ENCODE data around the gene STARD3. TPM values are rescaled to one million over a fixed set of nuclear protein-coding genes. Genes with fewer than 3 reads are reported as not detected.
A peak's percentile ranks its signal among the peaks of the same experiment; 100 is the strongest.

Gene STARD3
- total and polyA plus RNA-seq, 2 of the 13 experiments (the other 11 are each of a cell fraction or from before 2014, with no cell fraction given), result 34.6 to 100 TPM

DNA sequence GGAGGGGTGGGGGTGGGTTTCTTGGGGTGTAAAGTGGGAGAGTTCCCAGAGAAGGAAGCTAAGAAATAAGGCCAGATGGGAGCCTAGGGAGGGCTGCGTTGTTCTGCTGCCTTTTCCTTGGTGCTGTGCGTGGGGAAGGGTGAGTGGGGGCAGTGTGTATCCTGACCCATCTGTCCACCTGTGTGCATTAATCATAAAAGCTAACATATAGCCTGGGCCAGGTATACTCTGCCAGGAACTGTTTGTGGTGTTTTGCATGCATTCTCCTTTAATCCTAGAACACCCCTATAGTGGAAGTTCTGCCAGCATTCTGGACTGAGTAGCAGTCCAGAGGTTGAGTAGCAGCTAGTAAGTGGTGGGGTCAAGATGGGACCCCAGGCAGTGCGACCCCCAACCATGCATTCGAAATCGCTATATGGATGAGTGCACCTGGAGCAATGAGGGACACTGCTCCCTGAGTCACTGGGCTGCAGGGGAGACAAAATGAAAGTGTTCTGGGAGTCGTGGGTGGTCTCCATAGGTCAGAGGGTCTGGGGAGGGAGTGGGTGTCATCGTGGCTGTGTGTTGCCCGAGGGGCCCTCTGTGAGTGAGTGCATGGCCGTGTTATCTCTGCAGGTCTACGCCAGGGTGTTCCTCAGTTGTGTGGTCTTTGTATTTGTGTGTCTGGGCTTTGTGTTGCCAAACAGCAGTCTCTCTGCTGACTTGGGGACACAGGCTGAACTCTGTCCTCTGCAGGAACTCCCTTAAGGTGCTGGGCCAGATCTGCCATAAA lies 64.3 kb downstream of the STARD3 start (continued):
- TF ChIP-seq ZNF142 (CRISPR knock-in tag; IDR thresholded peaks at IDR 0.05) (no peak), BCL6 (CRISPR knock-in tag; IDR thresholded peaks at IDR 0.05) (no peak), ONECUT2 (CRISPR knock-in tag; IDR thresholded peaks at IDR 0.05) (no peak), NRL (CRISPR knock-in tag; IDR thresholded peaks at IDR 0.05; ENCODE audit: borderline replicate concordance) (peak; percentile 69; the same call in 1 of the 2 replicates), NR1H2 (CRISPR knock-in tag; IDR thresholded peaks at IDR 0.05; ENCODE audit: borderline replicate concordance, low read depth) (no peak), ZBTB44 (CRISPR knock-in tag; IDR thresholded peaks at IDR 0.05) (no peak)
- TF ChIP-seq, protein P1, sequence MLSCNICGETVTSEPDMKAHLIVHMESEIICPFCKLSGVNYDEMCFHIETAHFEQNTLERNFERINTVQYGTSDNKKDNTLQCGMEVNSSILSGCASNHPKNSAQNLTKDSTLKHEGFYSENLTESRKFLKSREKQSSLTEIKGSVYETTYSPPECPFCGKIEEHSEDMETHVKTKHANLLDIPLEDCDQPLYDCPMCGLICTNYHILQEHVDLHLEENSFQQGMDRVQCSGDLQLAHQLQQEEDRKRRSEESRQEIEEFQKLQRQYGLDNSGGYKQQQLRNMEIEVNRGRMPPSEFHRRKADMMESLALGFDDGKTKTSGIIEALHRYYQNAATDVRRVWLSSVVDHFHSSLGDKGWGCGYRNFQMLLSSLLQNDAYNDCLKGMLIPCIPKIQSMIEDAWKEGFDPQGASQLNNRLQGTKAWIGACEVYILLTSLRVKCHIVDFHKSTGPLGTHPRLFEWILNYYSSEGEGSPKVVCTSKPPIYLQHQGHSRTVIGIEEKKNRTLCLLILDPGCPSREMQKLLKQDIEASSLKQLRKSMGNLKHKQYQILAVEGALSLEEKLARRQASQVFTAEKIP (CRISPR knock-in tag; IDR thresholded peaks at IDR 0.05; ENCODE audit: borderline replicate concordance), result no peak
- TF ChIP-seq, protein P2, sequence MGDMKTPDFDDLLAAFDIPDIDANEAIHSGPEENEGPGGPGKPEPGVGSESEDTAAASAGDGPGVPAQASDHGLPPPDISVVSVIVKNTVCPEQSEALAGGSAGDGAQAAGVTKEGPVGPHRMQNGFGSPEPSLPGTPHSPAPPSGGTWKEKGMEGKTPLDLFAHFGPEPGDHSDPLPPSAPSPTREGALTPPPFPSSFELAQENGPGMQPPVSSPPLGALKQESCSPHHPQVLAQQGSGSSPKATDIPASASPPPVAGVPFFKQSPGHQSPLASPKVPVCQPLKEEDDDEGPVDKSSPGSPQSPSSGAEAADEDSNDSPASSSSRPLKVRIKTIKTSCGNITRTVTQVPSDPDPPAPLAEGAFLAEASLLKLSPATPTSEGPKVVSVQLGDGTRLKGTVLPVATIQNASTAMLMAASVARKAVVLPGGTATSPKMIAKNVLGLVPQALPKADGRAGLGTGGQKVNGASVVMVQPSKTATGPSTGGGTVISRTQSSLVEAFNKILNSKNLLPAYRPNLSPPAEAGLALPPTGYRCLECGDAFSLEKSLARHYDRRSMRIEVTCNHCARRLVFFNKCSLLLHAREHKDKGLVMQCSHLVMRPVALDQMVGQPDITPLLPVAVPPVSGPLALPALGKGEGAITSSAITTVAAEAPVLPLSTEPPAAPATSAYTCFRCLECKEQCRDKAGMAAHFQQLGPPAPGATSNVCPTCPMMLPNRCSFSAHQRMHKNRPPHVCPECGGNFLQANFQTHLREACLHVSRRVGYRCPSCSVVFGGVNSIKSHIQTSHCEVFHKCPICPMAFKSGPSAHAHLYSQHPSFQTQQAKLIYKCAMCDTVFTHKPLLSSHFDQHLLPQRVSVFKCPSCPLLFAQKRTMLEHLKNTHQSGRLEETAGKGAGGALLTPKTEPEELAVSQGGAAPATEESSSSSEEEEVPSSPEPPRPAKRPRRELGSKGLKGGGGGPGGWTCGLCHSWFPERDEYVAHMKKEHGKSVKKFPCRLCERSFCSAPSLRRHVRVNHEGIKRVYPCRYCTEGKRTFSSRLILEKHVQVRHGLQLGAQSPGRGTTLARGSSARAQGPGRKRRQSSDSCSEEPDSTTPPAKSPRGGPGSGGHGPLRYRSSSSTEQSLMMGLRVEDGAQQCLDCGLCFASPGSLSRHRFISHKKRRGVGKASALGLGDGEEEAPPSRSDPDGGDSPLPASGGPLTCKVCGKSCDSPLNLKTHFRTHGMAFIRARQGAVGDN (CRISPR knock-in tag; IDR thresholded peaks at IDR 0.05), result peak; percentile 27; the same call in 1 of the 2 replicates
- TF ChIP-seq, protein P3, sequence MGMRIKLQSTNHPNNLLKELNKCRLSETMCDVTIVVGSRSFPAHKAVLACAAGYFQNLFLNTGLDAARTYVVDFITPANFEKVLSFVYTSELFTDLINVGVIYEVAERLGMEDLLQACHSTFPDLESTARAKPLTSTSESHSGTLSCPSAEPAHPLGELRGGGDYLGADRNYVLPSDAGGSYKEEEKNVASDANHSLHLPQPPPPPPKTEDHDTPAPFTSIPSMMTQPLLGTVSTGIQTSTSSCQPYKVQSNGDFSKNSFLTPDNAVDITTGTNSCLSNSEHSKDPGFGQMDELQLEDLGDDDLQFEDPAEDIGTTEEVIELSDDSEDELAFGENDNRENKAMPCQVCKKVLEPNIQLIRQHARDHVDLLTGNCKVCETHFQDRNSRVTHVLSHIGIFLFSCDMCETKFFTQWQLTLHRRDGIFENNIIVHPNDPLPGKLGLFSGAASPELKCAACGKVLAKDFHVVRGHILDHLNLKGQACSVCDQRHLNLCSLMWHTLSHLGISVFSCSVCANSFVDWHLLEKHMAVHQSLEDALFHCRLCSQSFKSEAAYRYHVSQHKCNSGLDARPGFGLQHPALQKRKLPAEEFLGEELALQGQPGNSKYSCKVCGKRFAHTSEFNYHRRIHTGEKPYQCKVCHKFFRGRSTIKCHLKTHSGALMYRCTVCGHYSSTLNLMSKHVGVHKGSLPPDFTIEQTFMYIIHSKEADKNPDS (CRISPR knock-in tag; IDR thresholded peaks at IDR 0.05), result peak; percentile 31; the same call in 1 of the 2 replicates

Measured in HepG2 (cell line).